Sigmoid colon (tissue), 7 donors: ENCODE measurements around the gene GRB2. TPM values are rescaled to one million over a fixed set of nuclear protein-coding genes. Genes with fewer than 3 reads are reported as not detected.

Experiments used
- DNase-seq: peaks from one replicate; pipeline ENCODE4 v3.0.0-alpha.2; 2019
- H3K27ac ChIP-seq, 4 donors: fragments of 200-600 bp; sonication (generic); one replicate each; pipeline ENCODE4 v1.5.1; 2016 to 2019; ENCODE audit warnings: mild to moderate bottlenecking in 1 of 4
- H3K27me3 ChIP-seq, 3 donors: fragments of 200-600 bp; sonication (generic); one replicate each; pipeline ENCODE4 v1.5.1; 2019; ENCODE audit warnings: mild to moderate bottlenecking in 1 of 3
- H3K36me3 ChIP-seq, 4 donors: fragments of 200-600 bp; sonication (generic); one replicate each; pipeline ENCODE4 v1.5.1; 2016 to 2019
- H3K4me1 ChIP-seq, 4 donors: fragments of 200-600 bp; sonication (generic); one replicate each; pipeline ENCODE4 v1.5.1; 2017 to 2019
- H3K4me3 ChIP-seq, 4 donors: fragments of 200-600 bp; sonication (generic); one replicate each; pipeline ENCODE4 v1.5.1; 2017 to 2019; ENCODE audit warnings: mild to moderate bottlenecking in 2 of 4, moderate library complexity in 1 of 4
- H3K9me3 ChIP-seq, 4 donors: fragments of 200-600 bp in 3 of 4; sonication (generic) in 3 of 4; one replicate each; pipeline versions ENCODE4 v1.5.1 to v1.6.1; 2013 to 2019
- CTCF ChIP-seq, 4 experiments: fragments of 450-650 bp in 3 of 4; fragments of 200-600 bp in 1 of 4; IDR thresholded peaks; one replicate each; pipeline ENCODE4 v1.5.1; 2016 to 2019; ENCODE audit warnings: antibody characterized with exemption in 4 of 4, mild to moderate bottlenecking in 3 of 4, moderate library complexity in 2 of 4
- EP300 ChIP-seq, 4 donors: sonication (generic); formaldehyde crosslinking; IDR thresholded peaks; one replicate each; pipeline ENCODE4 v1.6.1; 2017; ENCODE audit warnings: antibody characterized with exemption in 4 of 4
- POLR2A ChIP-seq, 2 donors: fragments of 450-650 bp; IDR thresholded peaks; one replicate each; pipeline ENCODE4 v1.6.1; 2016; ENCODE audit warnings: antibody characterized with exemption in 2 of 2, mild to moderate bottlenecking in 2 of 2, moderate library complexity in 2 of 2
- POLR2AphosphoS5 ChIP-seq, 4 donors: sonication (generic); formaldehyde crosslinking; IDR thresholded peaks; one replicate each; pipeline ENCODE4 v1.6.1; 2017; ENCODE audit warnings: antibody characterized with exemption in 4 of 4
- WGBS, 2 donors: extraction: QIAGEN DNeasy Blood & Tissue Kit; methylation state at CpG; one replicate each; pipeline ENCODE4 v1.1.7; 2013; 5-methylcytosine and 5-hydroxymethylcytosine counted together
- intact Hi-C: fragments of 100-400 bp; cut with DNase I; formaldehyde crosslinking; loops from one replicate; pipeline ENCODE4 v1.15.1; 2023
- polyA plus RNA-seq, 3 donors: library from polyadenylated mRNA; stranded (reverse); fragments of 200-250 nt; gene quantifications; one replicate each; pipeline ENCODE4 v1.2.3, GENCODE V29; 2013
- total RNA-seq, 4 donors: library from RNA; depleted of rRNA; stranded (reverse); fragments of >200 nt; gene quantifications; one replicate each; pipeline ENCODE4 v1.1.0, GENCODE V29; 2016
- donor health status: healthy with polysubstance abuse.
- donor health status: Bipolar disorder and iron deficiency.
- donor health status: healthy.

GRB2 gene
- total and polyA plus RNA-seq, 7 donors: 56.5 to 103 (median 81.3) TPM

- intact Hi-C loops: no loop called here
- H3K9me3 ChIP-seq: no peaks in the 10 kb centered on the region
- H3K4me1 ChIP-seq: peaks cover 0 to 9% (median 8%) of the 10 kb centered on the region in 4 donors
- no peaks in the 10 kb centered on the region for H3K27me3 ChIP-seq
- no peak overlapping the region for H3K27ac ChIP-seq
- no peak for DNase-seq
- peaks cover 0 to 26% (median 2%) of the 10 kb centered on the region in 4 donors for H3K36me3 ChIP-seq
- TF ChIP-seq POLR2AphosphoS5 (IDR thresholded peaks at IDR 0.05): no peak
- no peak for TF ChIP-seq POLR2A (IDR thresholded peaks at IDR 0.05)
- no peak for TF ChIP-seq CTCF (IDR thresholded peaks at IDR 0.05)
- TF ChIP-seq EP300 (IDR thresholded peaks at IDR 0.05): no peak
- WGBS, 2 donors: 91 to 94% methylated on average over 6 of the region's 6 CpGs
- H3K4me3 ChIP-seq: no peak overlapping the region
These were observed 127.8 kb downstream of the GRB2 start for GRCh38 chr17:75277664-75278071.

- Histone ChIP-seq H3K36me3 (peaks cover 0 to 16% (median 2%) of the 10 kb centered on the region in 4 donors), H3K9me3 (no peaks in the 10 kb centered on the region), H3K4me1 (peaks cover 0 to 32% (median 25%) of the 10 kb centered on the region in 4 donors), H3K27me3 (no peaks in the 10 kb centered on the region), H3K4me3 (no peak overlapping the region), H3K27ac (no peak overlapping the region)
- no peak for DNase-seq
- TF ChIP-seq POLR2AphosphoS5 (IDR thresholded peaks at IDR 0.05) (no peak), EP300 (IDR thresholded peaks at IDR 0.05) (no peak), POLR2A (IDR thresholded peaks at IDR 0.05) (no peak), CTCF (IDR thresholded peaks at IDR 0.05) (no peak)
- intact Hi-C loops: loop anchor here (5.0 kb wide), 2 partner anchors 133 to 243 kb away; partner anchors contain the start of genes CASKIN2, GRB2 and TSEN54
- WGBS, 2 donors: 73 to 80% methylated on average over 7 of the region's 7 CpGs
These were observed 131.3 kb downstream of the GRB2 start for GRCh38 chr17:75273977-75274708.

- H3K9me3 ChIP-seq: no peaks in the 10 kb centered on the region
- 83 to 90% methylated on average over 3 of the region's 3 CpGs for WGBS, 2 donors
- H3K27me3 ChIP-seq: no peaks in the 10 kb centered on the region
- H3K36me3 ChIP-seq: peaks cover 0 to 8% (median under 1%) of the 10 kb centered on the region in 4 donors
- DNase-seq: no peak
- H3K4me3 ChIP-seq: no peak overlapping the region
- intact Hi-C loops: loop anchor here (5.0 kb wide), 2 partner anchors 134 to 244 kb away; partner anchors contain the start of genes CASKIN2, GRB2 and TSEN54
- TF ChIP-seq POLR2AphosphoS5 (IDR thresholded peaks at IDR 0.05) (no peak), POLR2A (IDR thresholded peaks at IDR 0.05) (no peak), CTCF (IDR thresholded peaks at IDR 0.05) (no peak), EP300 (IDR thresholded peaks at IDR 0.05) (no peak)
- H3K4me1 ChIP-seq: peaks cover 0 to 32% (median 25%) of the 10 kb centered on the region in 4 donors
- H3K27ac ChIP-seq: peak overlapping the region in 3 of 4 donors; percentile 37 to 96 (median 94)
These were observed 132.7 kb downstream of the GRB2 start for GRCh38 chr17:75272848-75273184.

- TF ChIP-seq POLR2AphosphoS5 (IDR thresholded peaks at IDR 0.05) (no peak), CTCF (IDR thresholded peaks at IDR 0.05) (no peak), EP300 (IDR thresholded peaks at IDR 0.05) (no peak)
- H3K27ac ChIP-seq: peak overlapping the region; percentile 94 to 99 (median 96)
- intact Hi-C loops: loop anchor here (2.0 to 5.0 kb wide), 3 partner anchors 17 to 245 kb away; partner anchors contain the start of genes CASKIN2, GRB2, SLC25A19 and TSEN54
- 51 to 55% methylated on average over 24 of the region's 24 CpGs for WGBS, 2 donors
- peak overlapping the region; percentile 47 to 89 (median 82) for H3K4me3 ChIP-seq
- H3K9me3 ChIP-seq: no peaks in the 10 kb centered on the region
- H3K4me1 ChIP-seq: peaks cover 0 to 32% (median 25%) of the 10 kb centered on the region in 4 donors
- DNase-seq: peak; percentile 86
- H3K36me3 ChIP-seq: peaks cover 0 to 4% (median under 1%) of the 10 kb centered on the region in 4 donors
- no peaks in the 10 kb centered on the region for H3K27me3 ChIP-seq
These were observed 133.3 kb downstream of the GRB2 start for GRCh38 chr17:75271955-75272847.
